Neural progenitor cell (in vitro differentiated cells): ENCODE data around the gene GABRD. TPM values are rescaled to one million over a fixed set of nuclear protein-coding genes. Genes with fewer than 3 reads are reported as not detected.
A peak's percentile ranks its signal among the peaks of the same experiment; 100 is the strongest.

Source experiments
- DNase-seq: peaks from one replicate; pipeline ENCODE4 v3.0.0-alpha.2; 2016; ENCODE audit warnings: low spot score
- H2AFZ ChIP-seq: fragments of 200-600 bp; sonication (generic); replicated peaks from 2 replicates; pipeline ENCODE4 v1.6.1; 2016; ENCODE audit warnings: antibody characterized with exemption
- H3F3A ChIP-seq: fragments of 200-600 bp; sonication (generic); 2 replicates; pipeline ENCODE4 v1.6.1; 2016; ENCODE audit warnings: antibody characterized with exemption, low read depth
- H3K27ac ChIP-seq: fragments of 200-600 bp; sonication (generic); 2 replicates; pipeline ENCODE4 v1.5.1; 2016; ENCODE audit warnings: mild to moderate bottlenecking
- H3K27me3 ChIP-seq: fragments of 200-600 bp; sonication (generic); 2 replicates; pipeline ENCODE4 v1.6.1; 2016; ENCODE audit warnings: mild to moderate bottlenecking, moderate library complexity
- H3K36me3 ChIP-seq: fragments of 200-600 bp; sonication (generic); 2 replicates; pipeline ENCODE4 v1.5.1; 2016
- H3K4me1 ChIP-seq: fragments of 200-600 bp; sonication (generic); 2 replicates; pipeline ENCODE4 v1.6.1; 2016; ENCODE audit warnings: mixed run types
- H3K4me2 ChIP-seq: fragments of 200-600 bp; sonication (generic); 2 replicates; pipeline ENCODE4 v1.6.1; 2016
- H3K4me3 ChIP-seq: fragments of 200-600 bp; sonication (generic); 2 replicates; pipeline ENCODE4 v1.5.1; 2016
- H3K79me2 ChIP-seq: fragments of 200-600 bp; sonication (generic); 2 replicates; pipeline ENCODE4 v1.6.1; 2016; ENCODE audit warnings: low read depth
- H3K9ac ChIP-seq: fragments of 200-600 bp; sonication (generic); 2 replicates; pipeline ENCODE4 v1.6.1; 2016
- H3K9me3 ChIP-seq: fragments of 200-600 bp; sonication (generic); 2 replicates; pipeline ENCODE4 v1.5.1; 2016; ENCODE audit warnings: low read depth
- H4K20me1 ChIP-seq: fragments of 200-600 bp; sonication (generic); 2 replicates; pipeline ENCODE4 v1.6.1; 2016; ENCODE audit warnings: low read depth
- H3K27ac Mint-ChIP-seq: 3 replicates; pipeline ENCODE4 v1.8.0; 2021; ENCODE audit warnings: mixed read lengths
- H3K27me3 Mint-ChIP-seq: 2 replicates; pipeline ENCODE4 v1.8.0; 2022; ENCODE audit warnings: low read depth, mild to moderate bottlenecking, inconsistent platforms, moderate library complexity, mixed read lengths; ENCODE audit not compliant: insufficient read depth
- H3K36me3 Mint-ChIP-seq: 3 replicates; pipeline ENCODE4 v1.8.0; 2021; ENCODE audit warnings: mixed read lengths
- H3K4me1 Mint-ChIP-seq: 3 replicates; pipeline ENCODE4 v1.8.0; 2021; ENCODE audit warnings: mixed read lengths
- H3K4me3 Mint-ChIP-seq: 3 replicates; pipeline ENCODE4 v1.8.0; 2021; ENCODE audit warnings: mild to moderate bottlenecking, moderate library complexity, mixed read lengths
- H3K9me3 Mint-ChIP-seq: 3 replicates; pipeline ENCODE4 v1.8.0; 2020; ENCODE audit warnings: mixed read lengths
- EZH2 ChIP-seq: fragments of 200-600 bp; sonication (generic); IDR thresholded peaks from 2 replicates; pipeline ENCODE4 v1.6.1; 2017; ENCODE audit warnings: antibody characterized with exemption, mild to moderate bottlenecking, moderate library complexity
- EZH2phosphoT487 ChIP-seq: fragments of 200-600 bp; sonication (generic); IDR thresholded peaks from 2 replicates; pipeline ENCODE4 v1.6.1; 2017; ENCODE audit warnings: antibody characterized with exemption
- total RNA-seq: library from RNA; depleted of rRNA; stranded (reverse); fragments of >200 nt; gene quantifications from 2 replicates; pipeline ENCODE4 v1.2.3, GENCODE V29; 2015; ENCODE audit warnings: low replicate concordance
- TF ChIP-seq, protein P1 (sequence below): fragments of 200-600 bp; sonication (generic); IDR thresholded peaks from 2 replicates; pipeline ENCODE4 v1.5.1; 2017; ENCODE audit warnings: antibody characterized with exemption, mild to moderate bottlenecking

The GABRD gene
- total RNA-seq, 1 donor from 2014 or later = 0.45 TPM

DNA sequence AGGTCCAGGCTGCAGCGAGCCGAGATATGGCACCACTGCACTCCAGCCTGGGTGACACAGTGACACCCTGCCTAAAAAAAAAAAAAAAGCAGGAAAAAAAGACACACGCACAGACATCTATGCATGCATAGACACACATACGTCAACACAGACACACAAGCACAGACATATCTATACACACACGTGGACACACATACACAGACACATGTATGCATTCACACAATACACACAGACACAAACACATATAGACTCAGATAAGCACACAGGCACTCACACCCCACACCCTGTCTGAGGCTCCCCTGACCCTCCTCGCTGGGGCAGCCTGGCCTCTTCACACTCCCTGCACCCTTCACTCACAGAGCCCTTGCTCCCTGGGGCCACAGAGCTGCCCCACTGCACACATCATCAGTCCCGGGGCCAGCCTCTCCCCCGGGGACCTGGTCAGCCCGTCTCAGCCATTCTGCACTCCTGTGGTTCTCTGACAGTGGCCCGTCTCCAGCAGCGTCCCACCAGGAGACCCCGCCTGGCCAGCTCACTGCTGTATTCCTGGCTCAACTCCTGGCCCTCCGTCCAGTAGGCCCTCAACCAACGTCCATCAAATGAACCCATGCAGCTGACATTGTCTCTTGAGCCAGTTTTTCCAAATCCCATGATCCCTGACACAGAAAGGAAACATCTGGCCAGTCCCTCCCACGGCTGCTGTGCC, 26.5 kb downstream of the GABRD start:
- H3K4me1 ChIP-seq = peaks cover 21% of the 10 kb centered on the region
- no peak overlapping the region for H3K4me2 ChIP-seq
- TF ChIP-seq, protein P1, sequence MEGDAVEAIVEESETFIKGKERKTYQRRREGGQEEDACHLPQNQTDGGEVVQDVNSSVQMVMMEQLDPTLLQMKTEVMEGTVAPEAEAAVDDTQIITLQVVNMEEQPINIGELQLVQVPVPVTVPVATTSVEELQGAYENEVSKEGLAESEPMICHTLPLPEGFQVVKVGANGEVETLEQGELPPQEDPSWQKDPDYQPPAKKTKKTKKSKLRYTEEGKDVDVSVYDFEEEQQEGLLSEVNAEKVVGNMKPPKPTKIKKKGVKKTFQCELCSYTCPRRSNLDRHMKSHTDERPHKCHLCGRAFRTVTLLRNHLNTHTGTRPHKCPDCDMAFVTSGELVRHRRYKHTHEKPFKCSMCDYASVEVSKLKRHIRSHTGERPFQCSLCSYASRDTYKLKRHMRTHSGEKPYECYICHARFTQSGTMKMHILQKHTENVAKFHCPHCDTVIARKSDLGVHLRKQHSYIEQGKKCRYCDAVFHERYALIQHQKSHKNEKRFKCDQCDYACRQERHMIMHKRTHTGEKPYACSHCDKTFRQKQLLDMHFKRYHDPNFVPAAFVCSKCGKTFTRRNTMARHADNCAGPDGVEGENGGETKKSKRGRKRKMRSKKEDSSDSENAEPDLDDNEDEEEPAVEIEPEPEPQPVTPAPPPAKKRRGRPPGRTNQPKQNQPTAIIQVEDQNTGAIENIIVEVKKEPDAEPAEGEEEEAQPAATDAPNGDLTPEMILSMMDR = no peak
- TF ChIP-seq EZH2phosphoT487 (no peak), EZH2 (no peak)
- no peak overlapping the region for H3K9ac ChIP-seq
- no peaks in the 10 kb centered on the region for H3K36me3 Mint-ChIP-seq
- H3K9me3 Mint-ChIP-seq = no peaks in the 10 kb centered on the region
- H2AFZ ChIP-seq = no peak overlapping the region
- no peaks in the 10 kb centered on the region for H3K36me3 ChIP-seq
- no peaks in the 10 kb centered on the region for H3K9me3 ChIP-seq
- peaks cover 53% of the 10 kb centered on the region for H3K27me3 ChIP-seq
- no peak overlapping the region for H3K4me3 ChIP-seq
- peaks cover 21% of the 10 kb centered on the region for H3F3A ChIP-seq
- H3K4me3 Mint-ChIP-seq = peak overlapping the region; percentile 69
- peaks cover 14% of the 10 kb centered on the region for H3K4me1 Mint-ChIP-seq
- H3K27ac ChIP-seq = no peak overlapping the region
- H4K20me1 ChIP-seq = no peaks in the 10 kb centered on the region
- DNase-seq = no peak
- H3K79me2 ChIP-seq = peaks cover 2% of the 10 kb centered on the region
- peak overlapping the region; percentile 90 for H3K27ac Mint-ChIP-seq
- peaks cover 34% of the 10 kb centered on the region for H3K27me3 Mint-ChIP-seq

DNA sequence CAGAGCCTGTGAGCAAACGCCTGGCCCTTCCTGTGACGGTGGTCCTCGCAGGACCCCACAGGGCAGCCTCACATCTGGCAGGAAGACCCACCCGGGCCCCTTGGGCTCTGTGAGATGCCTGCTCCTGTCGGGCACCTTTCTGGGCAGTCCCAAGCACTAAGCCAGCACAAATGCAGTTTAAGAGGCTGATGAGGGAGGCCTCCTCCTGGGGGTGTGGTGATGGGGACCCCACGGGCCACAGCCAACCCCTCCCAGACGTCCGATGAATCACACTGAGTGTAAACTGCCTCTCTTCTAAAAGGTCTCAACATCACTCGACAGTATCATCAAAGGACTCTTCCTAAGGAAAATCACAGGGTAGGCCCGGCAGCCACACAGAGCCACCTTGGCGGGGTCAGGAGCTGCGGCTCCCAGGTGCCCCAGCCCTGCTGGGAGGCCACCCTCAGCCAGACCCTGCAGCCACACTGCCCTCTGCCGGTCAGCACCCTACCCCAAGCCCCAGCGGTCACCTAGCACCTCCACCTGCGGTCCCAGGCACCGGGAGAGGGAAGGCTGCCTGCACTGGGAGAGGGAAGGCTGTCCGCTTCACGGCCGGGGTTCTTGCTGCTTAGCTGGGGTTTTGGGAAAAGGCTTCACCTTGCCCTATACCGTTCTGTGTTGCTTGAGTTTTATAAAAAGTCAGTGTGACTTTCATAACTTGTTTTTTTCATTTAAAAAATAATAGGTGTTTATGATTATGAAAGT, 27.2 kb downstream of the GABRD start:
- peaks cover 21% of the 10 kb centered on the region for H3K4me1 ChIP-seq
- H3K79me2 ChIP-seq = peaks cover 9% of the 10 kb centered on the region
- peak; percentile 84 for DNase-seq
- H3K9ac ChIP-seq = no peak overlapping the region
- Mint-ChIP-seq H3K27me3 (peaks cover 38% of the 10 kb centered on the region), H3K4me3 (no peak overlapping the region), H3K9me3 (no peaks in the 10 kb centered on the region), H3K36me3 (no peaks in the 10 kb centered on the region), H3K4me1 (peaks cover 14% of the 10 kb centered on the region), H3K27ac (no peak overlapping the region)
- peaks cover 21% of the 10 kb centered on the region for H3F3A ChIP-seq
- H4K20me1 ChIP-seq = peaks cover 5% of the 10 kb centered on the region
- H3K36me3 ChIP-seq = no peaks in the 10 kb centered on the region
- H3K27me3 ChIP-seq = peaks cover 60% of the 10 kb centered on the region
- no peak overlapping the region for H3K27ac ChIP-seq
- TF ChIP-seq, protein P1 = peak; percentile 85
- peak; percentile 12 for TF ChIP-seq EZH2
- TF ChIP-seq EZH2phosphoT487 = no peak
- no peak overlapping the region for H3K4me2 ChIP-seq
- H3K9me3 ChIP-seq = no peaks in the 10 kb centered on the region
- H3K4me3 ChIP-seq = no peak overlapping the region
- no peak overlapping the region for H2AFZ ChIP-seq

DNA sequence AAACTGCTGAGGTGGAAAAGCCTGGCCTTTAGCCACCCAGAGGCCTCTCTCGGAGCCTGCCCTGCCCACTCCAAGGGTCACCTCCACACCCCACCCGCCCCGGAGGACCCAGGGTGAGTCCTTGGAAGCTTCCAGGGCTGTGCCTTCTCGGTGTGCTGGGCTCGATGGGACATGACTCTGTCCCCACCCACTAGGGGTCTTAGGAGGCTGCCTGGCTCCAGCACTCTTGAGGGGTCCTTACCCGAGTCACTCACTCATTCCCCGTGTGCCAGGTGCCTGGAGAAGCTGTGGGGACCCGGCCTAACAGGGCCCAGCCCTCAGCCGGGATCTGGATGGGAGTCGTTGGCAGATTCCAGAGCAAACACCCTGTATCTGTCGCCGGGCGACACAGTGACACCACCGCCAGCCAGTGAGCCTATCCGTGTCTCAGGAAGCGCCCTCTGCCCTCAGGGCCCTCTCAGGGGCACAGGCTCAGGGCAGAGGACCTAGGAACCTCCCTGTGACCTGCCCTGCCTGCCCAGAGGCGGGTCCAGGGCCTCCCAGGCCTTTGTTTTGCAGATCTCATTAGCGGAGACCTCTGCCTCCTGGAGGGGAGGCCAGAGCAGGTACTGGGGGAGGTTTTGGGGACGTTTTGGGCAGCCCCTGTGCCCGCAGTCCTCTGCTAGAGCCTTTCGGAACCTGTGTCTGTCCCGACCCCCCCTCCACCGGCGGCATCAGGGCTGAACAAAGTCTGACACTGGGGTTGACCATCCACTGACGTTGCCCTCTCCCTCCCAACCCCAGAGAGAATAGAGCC, 28.0 kb downstream of the GABRD start:
- H3K9me3 ChIP-seq = no peaks in the 10 kb centered on the region
- no peak for TF ChIP-seq EZH2
- H3K36me3 Mint-ChIP-seq = no peaks in the 10 kb centered on the region
- peak; percentile 35 for DNase-seq
- H3K4me3 Mint-ChIP-seq = no peak overlapping the region
- H3K27ac ChIP-seq = no peak overlapping the region
- no peak overlapping the region for H3K4me3 ChIP-seq
- H3K79me2 ChIP-seq = peaks cover 16% of the 10 kb centered on the region
- H2AFZ ChIP-seq = no peak overlapping the region
- peaks cover 21% of the 10 kb centered on the region for H3K4me1 ChIP-seq
- H3K27me3 ChIP-seq = peaks cover 66% of the 10 kb centered on the region
- H3K4me1 Mint-ChIP-seq = peaks cover 14% of the 10 kb centered on the region
- no peak overlapping the region for H3K27ac Mint-ChIP-seq
- H3K4me2 ChIP-seq = peak overlapping the region; percentile 51
- H3K27me3 Mint-ChIP-seq = peaks cover 42% of the 10 kb centered on the region
- peaks cover 13% of the 10 kb centered on the region for H4K20me1 ChIP-seq
- no peaks in the 10 kb centered on the region for H3K9me3 Mint-ChIP-seq
- H3F3A ChIP-seq = peaks cover 21% of the 10 kb centered on the region
- no peak overlapping the region for H3K9ac ChIP-seq
- H3K36me3 ChIP-seq = no peaks in the 10 kb centered on the region
